IMR-90 (cell line): Measurements from ENCODE around the gene IFI27L1. TPM values are rescaled to one million over a fixed set of nuclear protein-coding genes. Genes with fewer than 3 reads are reported as not detected.

Experiments
- ATAC-seq: fragments of 200-7000 bp; cut with Tn5 transposase; 2 replicates; pipeline ENCODE4 v1.9.1; 2020; ENCODE audit warnings: low read depth, mild to moderate bottlenecking, moderate library complexity
- BruUV-seq: library from RNA; stranded (reverse); fragments of 400-500 nt; replicated peaks from 2 replicates; lab custom pipeline; 2021; lab: Mats Ljungman, UMichigan
- CTCF ChIA-PET: fragments of 300-600 bp; formaldehyde crosslinking; extraction: SDS; loops from one replicate; lab custom pipeline; 2021; ENCODE audit warnings: antibody characterized with exemption; lab: Yijun Ruan, JAX
- POLR2A ChIA-PET: fragments of 300-600 bp; sonication (Branson Sonifier 250); formaldehyde crosslinking; loops from one replicate; lab custom pipeline; 2022; ENCODE audit warnings: antibody characterized with exemption; ENCODE audit not compliant: unreplicated experiment; lab: Charles Lee
- DNase-seq: peaks from one replicate; pipeline ENCODE4 v3.0.0; 2013
- H2AFZ ChIP-seq: replicated peaks from 2 replicates; pipeline ENCODE3; 2013; ENCODE audit warnings: low read length, mild to moderate bottlenecking; ENCODE audit not compliant: poor library complexity
- H2AK5ac ChIP-seq: 2 replicates; pipeline ENCODE4 v1.6.1; 2013; ENCODE audit warnings: low read depth, low read length, inconsistent platforms
- H2AK9ac ChIP-seq: replicated peaks from 2 replicates; pipeline ENCODE3; 2013; ENCODE audit warnings: mild to moderate bottlenecking, low read depth, low read length, moderate library complexity; ENCODE audit not compliant: poor library complexity
- H2BK120ac ChIP-seq: 2 replicates; pipeline ENCODE4 v1.6.1; 2013; ENCODE audit warnings: low read depth, low read length, inconsistent platforms
- H2BK15ac ChIP-seq: 3 replicates; pipeline ENCODE4 v1.6.1; 2013; ENCODE audit warnings: low read depth, low read length, inconsistent platforms
- H2BK20ac ChIP-seq: 2 replicates; pipeline ENCODE4 v1.6.1; 2013; ENCODE audit warnings: low read depth, mild to moderate bottlenecking, inconsistent platforms, low read length, moderate library complexity
- H2BK5ac ChIP-seq: 2 replicates; pipeline ENCODE4 v1.6.1; 2013; ENCODE audit warnings: mild to moderate bottlenecking, low read depth, low read length, inconsistent platforms; ENCODE audit not compliant: poor library complexity, severe bottlenecking
- H3K14ac ChIP-seq: replicated peaks from 2 replicates; pipeline ENCODE4 v1.6.1; 2013; ENCODE audit warnings: low read depth, low read length, inconsistent platforms
- H3K18ac ChIP-seq: 2 replicates; pipeline ENCODE4 v1.6.1; 2013; ENCODE audit warnings: low read depth, low read length, control low read depth
- H3K23ac ChIP-seq: 2 replicates; pipeline ENCODE4 v1.6.1; 2013; ENCODE audit warnings: low read depth, low read length, inconsistent platforms
- H3K27ac ChIP-seq: 2 replicates; pipeline ENCODE4 v1.5.1; 2013; ENCODE audit warnings: mild to moderate bottlenecking, control low read depth, low read length; ENCODE audit not compliant: insufficient read depth
- H3K27me3 ChIP-seq: 2 replicates; pipeline ENCODE4 v1.6.1; 2013; ENCODE audit warnings: low read length; ENCODE audit not compliant: control insufficient read depth, insufficient read depth
- H3K36me3 ChIP-seq: 2 replicates; pipeline ENCODE4 v1.6.1; 2013; ENCODE audit warnings: low read length, mixed read lengths; ENCODE audit not compliant: control insufficient read depth, insufficient read depth
- H3K4ac ChIP-seq: 2 replicates; pipeline ENCODE4 v1.6.1; 2013; ENCODE audit warnings: low read depth, low read length, inconsistent platforms
- H3K4me1 ChIP-seq: 2 replicates; pipeline ENCODE4 v1.6.1; 2013; ENCODE audit warnings: low read length, mixed read lengths; ENCODE audit not compliant: control insufficient read depth, insufficient read depth
- H3K4me2 ChIP-seq: 2 replicates; pipeline ENCODE4 v1.6.1; 2013; ENCODE audit warnings: low read depth, mild to moderate bottlenecking, control low read depth, low read length, moderate library complexity
- H3K4me3 ChIP-seq: 2 replicates; pipeline ENCODE4 v1.5.1; 2013; ENCODE audit warnings: low read depth, mild to moderate bottlenecking, control low read depth, low read length, moderate library complexity; ENCODE audit not compliant: insufficient read depth
- H3K56ac ChIP-seq: 2 replicates; pipeline ENCODE4 v1.6.1; 2013; ENCODE audit warnings: low read length, inconsistent platforms; ENCODE audit not compliant: insufficient read depth; ENCODE audit errors: extremely low read depth
- H3K79me1 ChIP-seq, 2 experiments: 2 replicates each; pipeline ENCODE4 v1.6.1; 2013; ENCODE audit warnings: low read length in 2 of 2, inconsistent platforms in 1 of 2, low read depth in 1 of 2
- H3K9ac ChIP-seq: 2 replicates; pipeline ENCODE4 v1.6.1; 2013; ENCODE audit warnings: low read depth, low read length, control low read depth
- H3K9me1 ChIP-seq: 2 replicates; pipeline ENCODE4 v1.6.1; 2013; ENCODE audit warnings: low read length, inconsistent platforms; ENCODE audit not compliant: insufficient read depth
- H3K9me3 ChIP-seq: 2 replicates; pipeline ENCODE4 v1.6.1; 2013; ENCODE audit warnings: low read length; ENCODE audit not compliant: control insufficient read depth, insufficient read depth
- H4K20me1 ChIP-seq: 2 replicates; pipeline ENCODE4 v1.6.1; 2013; ENCODE audit warnings: low read length, inconsistent platforms; ENCODE audit not compliant: insufficient read depth
- H4K5ac ChIP-seq: 2 replicates; pipeline ENCODE4 v1.6.1; 2013; ENCODE audit warnings: mild to moderate bottlenecking, low read depth, low read length, control low read depth
- H4K8ac ChIP-seq, 2 experiments: 2 replicates each; pipeline ENCODE4 v1.6.1; 2013; ENCODE audit warnings: low read depth in 2 of 2, low read length in 2 of 2, control low read depth in 1 of 2, inconsistent platforms in 1 of 2
- H4K91ac ChIP-seq: 2 replicates; pipeline ENCODE4 v1.6.1; 2013; ENCODE audit warnings: low read depth, low read length, inconsistent platforms; ENCODE audit not compliant: insufficient read depth
- FOS ChIP-seq: fragments of 150-350 bp; IDR thresholded peaks from 2 replicates; pipeline ENCODE4 v1.6.1; 2016; ENCODE audit warnings: low read depth, low read length
- MAFK ChIP-seq: IDR thresholded peaks from 2 replicates; pipeline ENCODE4 v1.6.1; 2012; ENCODE audit warnings: low read depth, low read length, improper control_type of control experiment
- MXI1 ChIP-seq: IDR thresholded peaks from 2 replicates; pipeline ENCODE4 v1.6.1; 2012; ENCODE audit warnings: low read depth, mild to moderate bottlenecking, low read length, moderate library complexity, borderline replicate concordance
- NFE2L2 ChIP-seq: fragments of 150-350 bp; IDR thresholded peaks from 2 replicates; pipeline ENCODE4 v1.6.1; 2016; ENCODE audit warnings: low read depth, mild to moderate bottlenecking, low read length
- POLR2A ChIP-seq: IDR thresholded peaks from 2 replicates; pipeline ENCODE4 v1.6.1; 2012; ENCODE audit warnings: mild to moderate bottlenecking, low read depth, low read length
- SMC3 ChIP-seq: fragments of 150-350 bp; IDR thresholded peaks from 2 replicates; pipeline ENCODE4 v1.6.1; 2016; ENCODE audit warnings: low read depth, mild to moderate bottlenecking, antibody characterized with exemption, low read length, moderate library complexity
- WGBS, 2 experiments: methylation state at CpG; one replicate each; pipeline versions ENCODE4 v1.1.5 to v1.1.7; 2013; ENCODE audit warnings: missing lambda C conversion rate in 2 of 2; ENCODE audit not compliant: insufficient read length in 1 of 2; ENCODE audit errors: extremely low coverage in 2 of 2; 5-methylcytosine and 5-hydroxymethylcytosine counted together
- dilution Hi-C: fragments of 300-500 bp; cut with HindIII; formaldehyde crosslinking; loops from one replicate; pipeline ENCODE4 v1.14.3; 2018; ENCODE audit warnings: low sequenced_read_pairs; ENCODE audit not compliant: unreplicated experiment
- in situ Hi-C: fragments of 300-500 bp; cut with MboI; formaldehyde crosslinking; loops from 3 replicates; pipeline ENCODE4 v1.14.3; 2019; ENCODE audit warnings: low sequenced_read_pairs, inconsistent platforms, mixed read lengths
- intact Hi-C: fragments of 100-400 bp; cut with micrococcal nuclease; formaldehyde crosslinking; loops from 2 replicates; pipeline ENCODE4 v1.10.0; 2022
- polyA plus RNA-seq, 3 experiments: library from polyadenylated mRNA; depleted of rRNA; stranded (reverse); fragments of >200 nt; gene quantifications; 2 replicates each; pipeline ENCODE4 v1.2.3, GENCODE V29; 2012; ENCODE audit warnings: low replicate concordance in 1 of 3
- total RNA-seq: library from RNA; depleted of rRNA; stranded (reverse); fragments of >200 nt; gene quantifications from 2 replicates; pipeline ENCODE4 v1.2.3, GENCODE V29; 2012
- TF ChIP-seq, protein P1 (sequence below): conservative IDR thresholded peaks from 2 replicates; pipeline ENCODE4 v1.5.1; 2012; ENCODE audit warnings: mild to moderate bottlenecking, low read depth, low read length, improper control_type of control experiment
- TF ChIP-seq, protein P2 (sequence below): fragments of 150-350 bp; IDR thresholded peaks from 2 replicates; pipeline ENCODE4 v1.6.1; 2017; ENCODE audit warnings: mild to moderate bottlenecking, antibody characterized with exemption, low read length, low read depth

The IFI27L1 gene
- total and polyA plus RNA-seq, 2 of the 4 experiments (the other 2 are of a cell fraction), result 13.3 to 24.3 TPM

DNA sequence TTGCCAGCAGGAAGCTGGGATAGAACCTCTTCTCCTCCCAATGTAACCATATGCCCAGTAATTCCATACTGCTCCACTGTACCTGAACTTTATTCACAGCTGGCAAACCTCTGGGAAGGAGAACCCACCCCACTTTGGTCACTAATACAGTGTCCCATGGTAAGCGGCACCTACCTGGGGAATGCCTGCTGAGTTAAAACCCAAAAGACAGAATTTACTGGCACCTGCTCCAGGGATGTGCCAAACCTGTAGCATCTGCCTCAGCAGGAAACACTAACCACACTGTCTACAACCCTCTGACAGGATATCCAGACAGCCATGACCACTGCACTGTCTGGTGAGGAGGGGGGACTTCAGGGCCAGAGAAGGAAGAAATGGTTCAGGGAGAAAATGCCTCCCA is 26.7 kb upstream of the IFI27L1 start:
- no peak for TF ChIP-seq NFE2L2
- no peak for TF ChIP-seq FOS
- TF ChIP-seq, protein P1, sequence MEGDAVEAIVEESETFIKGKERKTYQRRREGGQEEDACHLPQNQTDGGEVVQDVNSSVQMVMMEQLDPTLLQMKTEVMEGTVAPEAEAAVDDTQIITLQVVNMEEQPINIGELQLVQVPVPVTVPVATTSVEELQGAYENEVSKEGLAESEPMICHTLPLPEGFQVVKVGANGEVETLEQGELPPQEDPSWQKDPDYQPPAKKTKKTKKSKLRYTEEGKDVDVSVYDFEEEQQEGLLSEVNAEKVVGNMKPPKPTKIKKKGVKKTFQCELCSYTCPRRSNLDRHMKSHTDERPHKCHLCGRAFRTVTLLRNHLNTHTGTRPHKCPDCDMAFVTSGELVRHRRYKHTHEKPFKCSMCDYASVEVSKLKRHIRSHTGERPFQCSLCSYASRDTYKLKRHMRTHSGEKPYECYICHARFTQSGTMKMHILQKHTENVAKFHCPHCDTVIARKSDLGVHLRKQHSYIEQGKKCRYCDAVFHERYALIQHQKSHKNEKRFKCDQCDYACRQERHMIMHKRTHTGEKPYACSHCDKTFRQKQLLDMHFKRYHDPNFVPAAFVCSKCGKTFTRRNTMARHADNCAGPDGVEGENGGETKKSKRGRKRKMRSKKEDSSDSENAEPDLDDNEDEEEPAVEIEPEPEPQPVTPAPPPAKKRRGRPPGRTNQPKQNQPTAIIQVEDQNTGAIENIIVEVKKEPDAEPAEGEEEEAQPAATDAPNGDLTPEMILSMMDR, result no peak
- no peak for TF ChIP-seq SMC3
- TF ChIP-seq, protein P2, sequence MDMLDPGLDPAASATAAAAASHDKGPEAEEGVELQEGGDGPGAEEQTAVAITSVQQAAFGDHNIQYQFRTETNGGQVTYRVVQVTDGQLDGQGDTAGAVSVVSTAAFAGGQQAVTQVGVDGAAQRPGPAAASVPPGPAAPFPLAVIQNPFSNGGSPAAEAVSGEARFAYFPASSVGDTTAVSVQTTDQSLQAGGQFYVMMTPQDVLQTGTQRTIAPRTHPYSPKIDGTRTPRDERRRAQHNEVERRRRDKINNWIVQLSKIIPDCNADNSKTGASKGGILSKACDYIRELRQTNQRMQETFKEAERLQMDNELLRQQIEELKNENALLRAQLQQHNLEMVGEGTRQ, result no peak
- no peak for TF ChIP-seq MAFK
- TF ChIP-seq MXI1, result no peak
- no peak for TF ChIP-seq POLR2A
- Histone ChIP-seq H3K23ac (no peak overlapping the region), H2BK5ac (no peak overlapping the region), H2AK5ac (no peak overlapping the region), H3K4me1 (no peaks in the 10 kb centered on the region), H3K4me2 (no peak overlapping the region), H3K27me3 (no peaks in the 10 kb centered on the region), H2BK15ac (no peak overlapping the region), H4K20me1 (0 out of 2 replicates have a peak, but pooled peaks cover 4% of the 10 kb centered on the region), H3K36me3 (peaks cover 74% of the 10 kb centered on the region), H2BK20ac (no peak overlapping the region), H3K9ac (no peak overlapping the region), H3K9me1 (no peaks in the 10 kb centered on the region), H2AFZ (no peak overlapping the region), H3K56ac (no peak overlapping the region), H3K9me3 (no peaks in the 10 kb centered on the region), H3K4ac (no peak overlapping the region), H2AK9ac (no peak overlapping the region), H3K14ac (no peak overlapping the region), H4K91ac (no peak overlapping the region), H3K4me3 (no peak overlapping the region), H3K79me1 (peaks cover 20 to 26% of the 10 kb centered on the region in 2 experiments), H4K5ac (no peak overlapping the region), H3K18ac (no peak overlapping the region), H3K27ac (no peak overlapping the region), H4K8ac (no peak overlapping the region), H2BK120ac (no peak overlapping the region)
- intact Hi-C loops (no loop called here), in situ Hi-C loops (no loop called here), dilution Hi-C loops (no loop called here)
- CTCF ChIA-PET, result interaction anchor here (1.0 to 5.3 kb wide), 2 partner anchors 82 to 84 kb away, joined by 3 to 35 read pairs; no protein-coding TSS in a partner anchor
- DNase-seq (no peak), ATAC-seq (no peak)
- no CpG with 5 or more reads among the region's 1 CpG for WGBS, 2 experiments
- BruUV-seq, result no TSS peak
- POLR2A ChIA-PET, result no interaction called here
